HEK293T (cell line): ENCODE results near the gene KSR2.

Experiments
- ARNT ChIP-seq: fragments of 450-650 bp; IDR thresholded peaks from 2 replicates; pipeline ENCODE4 v1.6.1; 2017; ENCODE audit warnings: mild to moderate bottlenecking
- FOXK2 ChIP-seq: fragments of 450-650 bp; IDR thresholded peaks from 2 replicates; pipeline ENCODE4 v1.6.1; 2016; ENCODE audit warnings: mild to moderate bottlenecking
- L3MBTL2 ChIP-seq: fragments of 450-650 bp; conservative IDR thresholded peaks from 2 replicates; pipeline ENCODE4 v1.6.1; 2016; ENCODE audit warnings: mild to moderate bottlenecking

DNA sequence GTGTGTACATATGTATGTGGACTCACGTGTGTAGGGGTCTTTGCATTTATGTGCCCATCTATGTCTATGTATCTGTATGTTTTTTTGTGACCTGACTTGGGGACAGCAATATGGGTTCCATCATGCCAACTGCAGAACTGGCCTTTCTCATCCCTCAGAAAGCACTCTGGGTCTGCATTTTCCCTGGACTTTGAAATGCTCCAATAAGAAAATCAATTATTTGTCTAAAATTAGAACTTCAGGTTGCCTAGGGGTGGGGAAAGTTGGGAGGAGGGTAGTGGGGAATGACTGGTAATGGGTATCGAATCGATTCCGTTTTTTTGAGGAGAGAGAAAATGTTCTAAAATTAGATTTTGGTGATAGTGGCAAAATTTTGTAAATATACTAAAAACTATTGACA, 466.6 kb downstream of the KSR2 start:
- no peak for TF ChIP-seq L3MBTL2
- TF ChIP-seq ARNT, result no peak
- no peak for TF ChIP-seq FOXK2
